Glutamatergic neuron (in vitro differentiated cells): Measurements from ENCODE around the gene AKNAD1. TPM values are rescaled to one million over a fixed set of nuclear protein-coding genes. Genes with fewer than 3 reads are reported as not detected.

Experiments
- DNase-seq: peaks from one replicate; pipeline ENCODE4 v3.0.0; 2022
- H3K27ac Mint-ChIP-seq: one replicate; pipeline ENCODE4 v1.8.0; 2020; ENCODE audit warnings: mild to moderate bottlenecking, mixed read lengths, inconsistent platforms; ENCODE audit not compliant: unreplicated experiment
- H3K27me3 Mint-ChIP-seq: one replicate; pipeline ENCODE4 v1.8.0; 2020; ENCODE audit warnings: mild to moderate bottlenecking, moderate library complexity, mixed read lengths, inconsistent platforms; ENCODE audit not compliant: unreplicated experiment
- H3K36me3 Mint-ChIP-seq: one replicate; pipeline ENCODE4 v1.8.0; 2020; ENCODE audit warnings: mild to moderate bottlenecking, mixed read lengths, inconsistent platforms; ENCODE audit not compliant: unreplicated experiment
- H3K4me1 Mint-ChIP-seq: one replicate; pipeline ENCODE4 v1.8.0; 2020; ENCODE audit warnings: mild to moderate bottlenecking, low read depth, mixed read lengths, inconsistent platforms; ENCODE audit not compliant: unreplicated experiment
- H3K4me3 Mint-ChIP-seq: one replicate; pipeline ENCODE4 v1.8.0; 2020; ENCODE audit warnings: mild to moderate bottlenecking, mixed read lengths, inconsistent platforms; ENCODE audit not compliant: unreplicated experiment
- H3K9me3 Mint-ChIP-seq: one replicate; pipeline ENCODE4 v1.8.0; 2020; ENCODE audit warnings: mild to moderate bottlenecking, moderate library complexity, mixed read lengths, inconsistent platforms; ENCODE audit not compliant: unreplicated experiment
- total RNA-seq: library from RNA; stranded (reverse); fragmentation: NEBNext Ultra II Directional; extraction: Animal tissue kit (Norgen Biotek cat#: 25700); gene quantifications from one replicate; pipeline ENCODE4 v1.2.1, GENCODE V29; 2021; ENCODE audit not compliant: unreplicated experiment
- TF ChIP-seq, protein P1 (sequence below): fragments of 200-600 bp; sonication (generic); IDR thresholded peaks from one replicate; pipeline ENCODE4 v1.5.0; 2021; ENCODE audit not compliant: partially characterized antibody, unreplicated experiment

Gene AKNAD1
- total RNA-seq, 1 donor from 2014 or later, result not detected

DNA sequence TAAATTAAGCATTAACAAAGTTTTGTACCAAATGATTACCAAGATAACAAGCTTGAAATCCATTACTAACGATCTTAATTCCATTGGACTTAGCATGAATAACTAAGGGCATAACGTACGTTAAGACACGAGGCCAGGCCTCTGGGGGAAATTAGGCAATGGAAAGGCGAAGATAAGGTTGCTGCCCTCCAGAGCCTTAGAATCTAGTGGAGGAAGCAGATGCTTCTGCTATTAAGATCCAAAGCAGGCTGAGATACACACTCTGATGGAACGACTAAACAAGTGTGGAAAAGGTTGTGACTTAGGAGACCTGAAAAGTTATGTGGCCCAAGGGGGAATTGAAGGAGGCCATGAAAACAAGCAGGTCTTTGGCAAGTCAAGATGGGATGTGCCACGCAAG lies 6.0 kb downstream of the AKNAD1 start:
- Mint-ChIP-seq H3K4me1 (no peaks in the 10 kb centered on the region), H3K4me3 (no peak overlapping the region)
- TF ChIP-seq, protein P1, sequence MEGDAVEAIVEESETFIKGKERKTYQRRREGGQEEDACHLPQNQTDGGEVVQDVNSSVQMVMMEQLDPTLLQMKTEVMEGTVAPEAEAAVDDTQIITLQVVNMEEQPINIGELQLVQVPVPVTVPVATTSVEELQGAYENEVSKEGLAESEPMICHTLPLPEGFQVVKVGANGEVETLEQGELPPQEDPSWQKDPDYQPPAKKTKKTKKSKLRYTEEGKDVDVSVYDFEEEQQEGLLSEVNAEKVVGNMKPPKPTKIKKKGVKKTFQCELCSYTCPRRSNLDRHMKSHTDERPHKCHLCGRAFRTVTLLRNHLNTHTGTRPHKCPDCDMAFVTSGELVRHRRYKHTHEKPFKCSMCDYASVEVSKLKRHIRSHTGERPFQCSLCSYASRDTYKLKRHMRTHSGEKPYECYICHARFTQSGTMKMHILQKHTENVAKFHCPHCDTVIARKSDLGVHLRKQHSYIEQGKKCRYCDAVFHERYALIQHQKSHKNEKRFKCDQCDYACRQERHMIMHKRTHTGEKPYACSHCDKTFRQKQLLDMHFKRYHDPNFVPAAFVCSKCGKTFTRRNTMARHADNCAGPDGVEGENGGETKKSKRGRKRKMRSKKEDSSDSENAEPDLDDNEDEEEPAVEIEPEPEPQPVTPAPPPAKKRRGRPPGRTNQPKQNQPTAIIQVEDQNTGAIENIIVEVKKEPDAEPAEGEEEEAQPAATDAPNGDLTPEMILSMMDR, result no peak

DNA sequence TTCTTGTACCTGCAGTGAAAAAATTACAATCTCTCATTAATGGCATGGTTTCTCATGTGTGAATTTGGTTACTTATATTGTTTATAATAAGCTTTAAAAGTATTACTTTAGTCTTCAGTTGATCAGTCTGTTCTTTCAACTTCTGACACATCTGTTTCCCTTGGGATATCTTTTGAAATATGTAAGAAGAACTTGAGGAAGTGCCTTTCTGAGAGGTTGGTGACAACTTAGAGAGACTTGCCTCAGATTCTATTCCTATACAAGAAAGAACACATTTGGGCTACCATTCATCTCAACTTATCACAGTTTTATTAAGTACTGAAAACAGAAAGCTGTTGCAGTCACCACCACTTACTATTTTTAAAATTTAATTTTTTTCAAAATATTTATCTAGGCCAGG lies 8.1 kb downstream of the AKNAD1 start:
- Mint-ChIP-seq H3K36me3 (no peaks in the 10 kb centered on the region), H3K4me1 (peaks cover 4% of the 10 kb centered on the region), H3K9me3 (no peaks in the 10 kb centered on the region), H3K4me3 (no peak overlapping the region), H3K27me3 (no peaks in the 10 kb centered on the region), H3K27ac (no peak overlapping the region)
- TF ChIP-seq, protein P1, result no peak
- no peak for DNase-seq

More for the DNA sequence above, 6.0 kb downstream of the AKNAD1 start:
- Mint-ChIP-seq H3K27me3 (no peaks in the 10 kb centered on the region), H3K9me3 (no peaks in the 10 kb centered on the region), H3K27ac (no peak overlapping the region), H3K36me3 (no peaks in the 10 kb centered on the region)
- DNase-seq, result no peak

DNA sequence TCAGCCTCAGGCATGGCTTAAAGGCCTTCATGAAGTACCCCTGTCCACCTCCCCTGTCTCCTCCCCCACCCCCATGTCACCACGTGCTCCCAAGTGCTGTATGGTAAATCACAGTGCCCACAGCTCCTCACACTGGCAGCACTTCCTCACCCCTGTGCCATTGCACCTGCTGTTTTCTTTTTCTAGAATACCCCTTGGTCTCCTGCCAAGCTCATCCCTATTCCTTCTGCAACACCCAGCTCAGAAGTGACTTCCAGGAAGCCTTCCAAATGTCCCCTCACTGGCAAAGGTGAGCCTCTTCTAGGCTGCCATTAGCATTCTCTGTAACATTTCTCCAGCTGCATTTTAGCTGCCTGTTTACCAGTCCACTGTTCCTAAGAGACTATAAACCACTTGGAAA lies 9.4 kb downstream of the AKNAD1 start:
- H3K27ac Mint-ChIP-seq, result no peak overlapping the region

DNA sequence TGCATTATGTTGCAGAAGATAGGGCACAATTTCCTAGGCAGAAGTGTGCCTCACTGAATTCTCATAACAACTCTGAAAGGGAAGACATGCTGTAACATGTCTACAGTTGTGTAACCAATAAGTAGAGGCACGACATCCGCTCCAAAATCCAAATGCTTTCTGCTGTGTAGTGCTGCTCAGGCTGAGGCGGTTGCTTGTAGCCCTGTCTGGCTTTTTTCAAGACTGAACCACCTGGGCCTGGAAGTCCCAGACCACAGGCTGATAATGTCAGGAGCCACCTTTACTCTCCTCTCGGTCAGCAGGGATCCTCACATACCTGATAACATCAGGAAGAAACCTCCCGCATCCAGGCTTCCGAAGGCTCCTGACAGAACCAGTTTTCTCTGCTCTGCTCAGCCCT lies 10.9 kb downstream of the AKNAD1 start:
- DNase-seq, result no peak
- Mint-ChIP-seq H3K27me3 (no peaks in the 10 kb centered on the region), H3K36me3 (no peaks in the 10 kb centered on the region), H3K4me3 (no peak overlapping the region), H3K27ac (no peak overlapping the region), H3K9me3 (no peaks in the 10 kb centered on the region), H3K4me1 (peaks cover 4% of the 10 kb centered on the region)
- TF ChIP-seq, protein P1, result no peak

More for the DNA sequence above, 9.4 kb downstream of the AKNAD1 start:
- DNase-seq, result no peak
- Mint-ChIP-seq H3K36me3 (no peaks in the 10 kb centered on the region), H3K9me3 (no peaks in the 10 kb centered on the region), H3K4me1 (peaks cover 4% of the 10 kb centered on the region), H3K27me3 (no peaks in the 10 kb centered on the region), H3K4me3 (no peak overlapping the region)
- TF ChIP-seq, protein P1, result no peak

DNA sequence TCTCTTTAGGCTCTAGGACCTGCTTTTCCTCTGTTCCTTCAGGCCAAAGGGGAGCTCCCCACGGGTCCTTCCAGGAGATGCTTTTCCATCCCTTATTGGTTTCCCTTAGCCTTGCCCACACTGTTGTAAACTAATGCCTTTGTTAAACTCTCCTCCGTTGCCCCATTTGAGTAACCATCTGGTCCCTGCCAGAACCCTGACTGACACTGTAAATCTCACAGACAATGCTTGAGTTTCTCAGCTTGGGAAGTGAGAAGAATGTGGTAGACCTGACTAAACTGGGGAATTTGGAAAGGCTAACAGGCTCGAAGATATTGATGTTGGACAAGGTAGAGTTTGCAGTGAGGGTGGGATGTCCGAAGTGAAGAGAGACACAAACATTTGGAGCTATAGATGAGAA lies 11.4 kb downstream of the AKNAD1 start:
- DNase-seq, result no peak
- no peaks in the 10 kb centered on the region for H3K9me3 Mint-ChIP-seq
- H3K4me1 Mint-ChIP-seq, result peaks cover 4% of the 10 kb centered on the region
- TF ChIP-seq, protein P1, result no peak
- H3K27ac Mint-ChIP-seq, result no peak overlapping the region
- H3K4me3 Mint-ChIP-seq, result no peak overlapping the region
- H3K36me3 Mint-ChIP-seq, result no peaks in the 10 kb centered on the region
- no peaks in the 10 kb centered on the region for H3K27me3 Mint-ChIP-seq
